Bronchial epithelial cell (primary cell): Measurements from ENCODE around the gene CDK8. TPM values are rescaled to one million over a fixed set of nuclear protein-coding genes. Genes with fewer than 3 reads are reported as not detected.
A peak's percentile ranks its signal among the peaks of the same experiment; 100 is the strongest.

ENCODE experiments used
- DNase-seq: peaks from one replicate; pipeline ENCODE4 v3.0.0-alpha.2; 2010; ENCODE audit warnings: low read depth
- FAIRE-seq: peaks from 2 replicates; lab custom pipeline; 2011; peaks lifted over from hg19 to GRCh38; lab: Jason Lieb, UNC
- H3K27me3 ChIP-seq: 2 replicates; pipeline ENCODE4 v1.5.1; 2011; ENCODE audit warnings: low read length; ENCODE audit not compliant: control insufficient read depth, insufficient read depth
- H3K36me3 ChIP-seq: 2 replicates; pipeline ENCODE4 v1.5.1; 2011; ENCODE audit warnings: low read length; ENCODE audit not compliant: control insufficient read depth, insufficient read depth
- H3K4me3 ChIP-seq: 2 replicates; pipeline ENCODE4 v1.5.1; 2011; ENCODE audit warnings: mild to moderate bottlenecking, low read depth, low read length, control low read depth
- CTCF ChIP-seq: IDR thresholded peaks from 2 replicates; pipeline ENCODE4 v1.5.1; 2011; ENCODE audit warnings: mild to moderate bottlenecking, moderate library complexity, low read length, control low read depth, inconsistent platforms; ENCODE audit not compliant: insufficient read depth, severe bottlenecking
- total RNA-seq: library from RNA; depleted of rRNA; stranded (reverse); fragments of >200 nt; gene quantifications from 2 replicates; pipeline ENCODE4 v1.2.1, GENCODE V29; 2014

CDK8 gene
- total RNA-seq, 1 donor from 2014 or later: 19.0 TPM

GRCh38 chr13:26220575-26220974 lies 33.4 kb upstream of the CDK8 start:
- peak; percentile 81 for DNase-seq
- H3K36me3 ChIP-seq: peaks cover 10% of the 10 kb centered on the region
- no peak for FAIRE-seq

GRCh38 chr13:26221399-26221720 lies 32.6 kb upstream of the CDK8 start:
- TF ChIP-seq CTCF: no peak
- peaks cover 10% of the 10 kb centered on the region for H3K36me3 ChIP-seq
- no peak for DNase-seq
- no peak for FAIRE-seq
- no peaks in the 10 kb centered on the region for H3K27me3 ChIP-seq
- H3K4me3 ChIP-seq: peak overlapping the region; percentile 99

More at GRCh38 chr13:26220575-26220974, 33.4 kb upstream of the CDK8 start:
- H3K4me3 ChIP-seq: peak overlapping the region; percentile 99
- no peaks in the 10 kb centered on the region for H3K27me3 ChIP-seq
- no peak for TF ChIP-seq CTCF

GRCh38 chr13:26221721-26222519 lies 32.0 kb upstream of the CDK8 start, which contains the start of gene RNF6:
Gene RNF6 (minus strand): TSS chr13:26222314. CDS start chr13:26219649, 2,665 bp downstream.
- Histone ChIP-seq H3K36me3 (peaks cover 10% of the 10 kb centered on the region), H3K4me3 (peak within 1 kb of the TSS; percentile 99), H3K27me3 (no peaks in the 10 kb centered on the region)
- peak; percentile 23 for TF ChIP-seq CTCF
- DNase-seq (peak; percentile 96), FAIRE-seq (no peak)

GRCh38 chr13:26222520-26223046 lies 31.3 kb upstream of the CDK8 start:
- Histone ChIP-seq H3K27me3 (no peaks in the 10 kb centered on the region), H3K4me3 (peak overlapping the region; percentile 99), H3K36me3 (peaks cover 8% of the 10 kb centered on the region)
- FAIRE-seq: no peak
- TF ChIP-seq CTCF: no peak
- DNase-seq: no peak

- Histone ChIP-seq H3K36me3 (no peaks in the 10 kb centered on the region), H3K4me3 (no peak overlapping the region), H3K27me3 (no peaks in the 10 kb centered on the region)
- FAIRE-seq (no peak), DNase-seq (no peak)
- no peak for TF ChIP-seq CTCF
These were observed 27.9 kb upstream of the CDK8 start for GRCh38 chr13:26225896-26226617.
